Caco-2 (cell line): ENCODE measurements around the gene MOB1B. TPM values are rescaled to one million over a fixed set of nuclear protein-coding genes. Genes with fewer than 3 reads are reported as not detected.

Experiments used
- BruUV-seq: library from RNA; stranded (reverse); fragments of 400-500 nt; replicated peaks from 2 replicates; lab custom pipeline; 2021; lab: Mats Ljungman, UMichigan
- CTCF ChIA-PET: fragments of 300-600 bp; sonication (Branson Sonifier 250); formaldehyde crosslinking; loops from one replicate; lab custom pipeline; 2022; ENCODE audit warnings: antibody characterized with exemption; lab: Charles Lee
- POLR2A ChIA-PET: fragments of 300-600 bp; sonication (Branson Sonifier 250); formaldehyde crosslinking; loops from one replicate; lab custom pipeline; 2022; ENCODE audit warnings: antibody characterized with exemption; lab: Charles Lee
- DNase-seq, 2 experiments: peaks; one replicate each; pipeline versions ENCODE4 v3.0.0 to v3.0.0-alpha.2; 2020 to 2022
- H3K27me3 ChIP-seq: replicated peaks from 2 replicates; pipeline ENCODE4 v1.6.0; 2011; ENCODE audit warnings: low read length; ENCODE audit not compliant: control insufficient read depth, insufficient read depth
- H3K36me3 ChIP-seq: 2 replicates; pipeline ENCODE4 v1.5.1; 2011; ENCODE audit warnings: low read length; ENCODE audit not compliant: control insufficient read depth, insufficient read depth
- H3K4me1 ChIP-seq: fragments of 250-450 bp; sonication (Bioruptor Pico); 2 replicates; pipeline ENCODE4 v1.5.1; 2020; ENCODE audit warnings: mild to moderate bottlenecking
- H3K4me3 ChIP-seq: 2 replicates; pipeline ENCODE4 v1.5.1; 2011; ENCODE audit warnings: low read depth, mild to moderate bottlenecking, control low read depth, low read length
- H3K9me3 ChIP-seq: fragments of 250-450 bp; sonication (Bioruptor Pico); 2 replicates; pipeline ENCODE4 v1.5.1; 2020; ENCODE audit warnings: mild to moderate bottlenecking, moderate library complexity
- H3K27ac Mint-ChIP-seq: one replicate; pipeline ENCODE4 v1.8.0; 2022; ENCODE audit warnings: mixed read lengths; ENCODE audit not compliant: unreplicated experiment
- H3K27me3 Mint-ChIP-seq: one replicate; pipeline ENCODE4 v1.8.0; 2022; ENCODE audit warnings: mixed read lengths; ENCODE audit not compliant: insufficient read depth, unreplicated experiment
- H3K36me3 Mint-ChIP-seq: one replicate; pipeline ENCODE4 v1.8.0; 2022; ENCODE audit warnings: mild to moderate bottlenecking, mixed read lengths; ENCODE audit not compliant: insufficient read depth, unreplicated experiment
- H3K4me1 Mint-ChIP-seq: one replicate; pipeline ENCODE4 v1.8.0; 2022; ENCODE audit warnings: low read depth, mixed read lengths; ENCODE audit not compliant: unreplicated experiment
- H3K4me3 Mint-ChIP-seq: one replicate; pipeline ENCODE4 v1.8.0; 2022; ENCODE audit warnings: mild to moderate bottlenecking, moderate library complexity, mixed read lengths; ENCODE audit not compliant: unreplicated experiment
- H3K9me3 Mint-ChIP-seq: one replicate; pipeline ENCODE4 v1.8.0; 2022; ENCODE audit warnings: mixed read lengths; ENCODE audit not compliant: unreplicated experiment
- CTCF ChIP-seq, 2 experiments: fragments of 200-600 bp in 1 of 2; IDR thresholded peaks; 1 replicate in 1 of 2; 2 replicates in 1 of 2; pipeline versions ENCODE4 v1.5.1 to v1.8.0; 2011 to 2022; ENCODE audit warnings: antibody characterized with exemption in 1 of 2, control low read depth in 1 of 2, inconsistent platforms in 1 of 2, low read depth in 1 of 2, low read length in 1 of 2, mild to moderate bottlenecking in 1 of 2, moderate library complexity in 1 of 2; ENCODE audit not compliant: insufficient read depth in 1 of 2, severe bottlenecking in 1 of 2, unreplicated experiment in 1 of 2
- intact Hi-C: fragments of 100-400 bp; cut with micrococcal nuclease; formaldehyde crosslinking; loops from one replicate; pipeline ENCODE4 v1.10.0; 2022; ENCODE audit not compliant: unreplicated experiment
- total RNA-seq: library from RNA; stranded (reverse); gene quantifications from 2 replicates; pipeline ENCODE4 v1.2.3, GENCODE V29; 2022

The MOB1B gene
- total RNA-seq, 1 experiment from 2014 or later: 23.6 TPM

GRCh38 chr4:70908993-70909556 is 6.9 kb downstream of the MOB1B start:
- Mint-ChIP-seq H3K36me3 (peaks cover 11% of the 10 kb centered on the region), H3K4me1 (no peaks in the 10 kb centered on the region), H3K4me3 (no peak overlapping the region), H3K27ac (no peak overlapping the region), H3K27me3 (no peaks in the 10 kb centered on the region), H3K9me3 (no peaks in the 10 kb centered on the region)
- Histone ChIP-seq H3K27me3 (no peaks in the 10 kb centered on the region), H3K36me3 (no peaks in the 10 kb centered on the region), H3K9me3 (no peaks in the 10 kb centered on the region), H3K4me3 (no peak overlapping the region), H3K4me1 (no peaks in the 10 kb centered on the region)
- ChIA-PET CTCF (interaction anchor here (0.5 kb wide), 1 partner anchor 61 kb away, joined by 3 read pairs; no protein-coding TSS in a partner anchor), POLR2A (no interaction called here)
- intact Hi-C loops: no loop called here
- no TSS peak for BruUV-seq
- no peak for TF ChIP-seq CTCF (IDR thresholded peaks at IDR 0.05; ENCODE audit: insufficient read depth in 1 of 2, low read depth in 1 of 2, low read length in 1 of 2, severe bottlenecking in 1 of 2, unreplicated experiment in 1 of 2)
- no peak for DNase-seq

- Mint-ChIP-seq H3K27me3 (no peaks in the 10 kb centered on the region), H3K9me3 (no peaks in the 10 kb centered on the region), H3K4me1 (no peaks in the 10 kb centered on the region), H3K4me3 (no peak overlapping the region), H3K27ac (no peak overlapping the region), H3K36me3 (no peaks in the 10 kb centered on the region)
- no peak for DNase-seq
- no peaks in the 10 kb centered on the region for H3K4me1 ChIP-seq
- TF ChIP-seq CTCF (IDR thresholded peaks at IDR 0.05; ENCODE audit: insufficient read depth in 1 of 2, low read depth in 1 of 2, low read length in 1 of 2, severe bottlenecking in 1 of 2, unreplicated experiment in 1 of 2): no peak
- H3K27me3 ChIP-seq: no peaks in the 10 kb centered on the region
- CTCF ChIA-PET: no interaction called here
- no peaks in the 10 kb centered on the region for H3K9me3 ChIP-seq
- intact Hi-C loops: no loop called here
- no TSS peak for BruUV-seq
- POLR2A ChIA-PET: no interaction called here
- no peaks in the 10 kb centered on the region for H3K36me3 ChIP-seq
- no peak overlapping the region for H3K4me3 ChIP-seq
Measured at GRCh38 chr4:70914000-70914399, 11.8 kb downstream of the MOB1B start.

- Mint-ChIP-seq H3K4me1 (no peaks in the 10 kb centered on the region), H3K9me3 (no peaks in the 10 kb centered on the region), H3K36me3 (no peaks in the 10 kb centered on the region), H3K27ac (no peak overlapping the region), H3K27me3 (no peaks in the 10 kb centered on the region), H3K4me3 (no peak overlapping the region)
- H3K36me3 ChIP-seq: no peaks in the 10 kb centered on the region
- CTCF ChIA-PET: no interaction called here
- intact Hi-C loops: no loop called here
- no peaks in the 10 kb centered on the region for H3K4me1 ChIP-seq
- DNase-seq: no peak
- no peaks in the 10 kb centered on the region for H3K27me3 ChIP-seq
- no peaks in the 10 kb centered on the region for H3K9me3 ChIP-seq
- POLR2A ChIA-PET: no interaction called here
- H3K4me3 ChIP-seq: no peak overlapping the region
- TF ChIP-seq CTCF (IDR thresholded peaks at IDR 0.05; ENCODE audit: insufficient read depth in 1 of 2, low read depth in 1 of 2, low read length in 1 of 2, severe bottlenecking in 1 of 2, unreplicated experiment in 1 of 2): no peak
- no TSS peak for BruUV-seq
Measured at GRCh38 chr4:70914631-70915030, 12.5 kb downstream of the MOB1B start.
